Measurements from ENCODE around the gene CGB5.

Gene CGB5

GRCh38 chr19:49020931-49021895 is 22.4 kb upstream of the CGB5 start:
- Histone ChIP-seq H3K9me3 (ENCODE audit: control insufficient read depth, insufficient read depth, low read depth, low read length) (no peaks in the 10 kb centered on the region), H3K27ac (ENCODE audit: extremely low read depth, low read depth, low read length) (no peak overlapping the region), H3K36me3 (ENCODE audit: control insufficient read depth in 2 of 2, insufficient read depth in 1 of 2, low read length in 2 of 2) (peaks cover 0 to 3% of the 10 kb centered on the region in 2 experiments; a peak in 2 of 3 replicates), H3K4me1 (ENCODE audit: control insufficient read depth, insufficient read depth, low read length) (peaks cover 8% of the 10 kb centered on the region), H3K4me3 (ENCODE audit: low read depth, low read length) (no peak overlapping the region)
- ChIA-PET POLR2A (interaction anchor here (0.6 to 3.4 kb wide), 3 partner anchors 28 to 659 kb away, joined by 5 to 20 read pairs (median 6); partner anchors contain the start of genes GYS1 and RUVBL2), CTCF (interaction anchor here (0.6 to 2.6 kb wide), 7 partner anchors 21 to 178 kb away, joined by 3 to 12 read pairs (median 6); partner anchors contain the start of genes GYS1 and RUVBL2)
- TF ChIP-seq ZNF223 (tag by site-specific recombination; IDR thresholded peaks at IDR 0.05) (no peak), ZNF433 (tag by site-specific recombination; IDR thresholded peaks at IDR 0.05; ENCODE audit: low read depth) (no peak), ZNF214 (tag by site-specific recombination; IDR thresholded peaks at IDR 0.05; ENCODE audit: borderline replicate concordance) (no peak), KLF9 (tag by site-specific recombination; IDR thresholded peaks at IDR 0.05; ENCODE audit: low read depth) (peak; percentile 53), INSM2 (tag by site-specific recombination; IDR thresholded peaks at IDR 0.05) (no peak), BCL11A (tag by site-specific recombination; IDR thresholded peaks at IDR 0.05; ENCODE audit: low read depth) (peak; percentile 73; the same call in 1 of the 2 replicates), ZFP69B (tag by site-specific recombination; IDR thresholded peaks at IDR 0.05) (peak; percentile 58), SP7 (tag by site-specific recombination; IDR thresholded peaks at IDR 0.05) (peak; percentile 84), ZNF747 (tag by site-specific recombination; IDR thresholded peaks at IDR 0.05) (no peak), ZIC2 (tag by site-specific recombination; IDR thresholded peaks at IDR 0.05) (no peak), ZNF266 (tag by site-specific recombination; IDR thresholded peaks at IDR 0.05; ENCODE audit: low read depth) (no peak), ZNF776 (tag by site-specific recombination; IDR thresholded peaks at IDR 0.05; ENCODE audit: borderline replicate concordance) (no peak), ZNF211 (tag by site-specific recombination; IDR thresholded peaks at IDR 0.05; ENCODE audit: low read depth) (0 out of 2 replicates have a peak, but pooled peaks have one; percentile 55), ZNF549 (tag by site-specific recombination; IDR thresholded peaks at IDR 0.05) (no peak), ZSCAN18 (tag by site-specific recombination; IDR thresholded peaks at IDR 0.05) (0 out of 2 replicates have a peak, but pooled peaks have one; percentile 44), ZNF701 (tag by site-specific recombination; IDR thresholded peaks at IDR 0.05) (no peak), GLIS2 (tag by site-specific recombination; IDR thresholded peaks at IDR 0.05) (no peak), SCRT2 (tag by site-specific recombination; IDR thresholded peaks at IDR 0.05) (no peak), ZNF529 (tag by site-specific recombination; IDR thresholded peaks at IDR 0.05; ENCODE audit: insufficient replicate concordance) (no peak), ZNF248 (tag by site-specific recombination; IDR thresholded peaks at IDR 0.05) (no peak), ZNF585B (tag by site-specific recombination; IDR thresholded peaks at IDR 0.05) (no peak), HOXC10 (CRISPR knock-in tag; IDR thresholded peaks at IDR 0.05) (no peak), REST (tag by site-specific recombination; IDR thresholded peaks at IDR 0.05) (0 out of 2 replicates have a peak, but pooled peaks have one; percentile 17), OVOL3 (tag by site-specific recombination; IDR thresholded peaks at IDR 0.05) (no peak), ZNF768 (tag by site-specific recombination; IDR thresholded peaks at IDR 0.05) (no peak), ZNF140 (tag by site-specific recombination; IDR thresholded peaks at IDR 0.05) (no peak)
- TF ChIP-seq, protein P1, sequence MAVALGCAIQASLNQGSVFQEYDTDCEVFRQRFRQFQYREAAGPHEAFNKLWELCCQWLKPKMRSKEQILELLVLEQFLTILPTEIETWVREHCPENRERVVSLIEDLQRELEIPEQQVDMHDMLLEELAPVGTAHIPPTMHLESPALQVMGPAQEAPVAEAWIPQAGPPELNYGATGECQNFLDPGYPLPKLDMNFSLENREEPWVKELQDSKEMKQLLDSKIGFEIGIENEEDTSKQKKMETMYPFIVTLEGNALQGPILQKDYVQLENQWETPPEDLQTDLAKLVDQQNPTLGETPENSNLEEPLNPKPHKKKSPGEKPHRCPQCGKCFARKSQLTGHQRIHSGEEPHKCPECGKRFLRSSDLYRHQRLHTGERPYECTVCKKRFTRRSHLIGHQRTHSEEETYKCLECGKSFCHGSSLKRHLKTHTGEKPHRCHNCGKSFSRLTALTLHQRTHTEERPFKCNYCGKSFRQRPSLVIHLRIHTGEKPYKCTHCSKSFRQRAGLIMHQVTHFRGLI (tag by site-specific recombination; IDR thresholded peaks at IDR 0.05), result no peak
- TF ChIP-seq, protein P2, sequence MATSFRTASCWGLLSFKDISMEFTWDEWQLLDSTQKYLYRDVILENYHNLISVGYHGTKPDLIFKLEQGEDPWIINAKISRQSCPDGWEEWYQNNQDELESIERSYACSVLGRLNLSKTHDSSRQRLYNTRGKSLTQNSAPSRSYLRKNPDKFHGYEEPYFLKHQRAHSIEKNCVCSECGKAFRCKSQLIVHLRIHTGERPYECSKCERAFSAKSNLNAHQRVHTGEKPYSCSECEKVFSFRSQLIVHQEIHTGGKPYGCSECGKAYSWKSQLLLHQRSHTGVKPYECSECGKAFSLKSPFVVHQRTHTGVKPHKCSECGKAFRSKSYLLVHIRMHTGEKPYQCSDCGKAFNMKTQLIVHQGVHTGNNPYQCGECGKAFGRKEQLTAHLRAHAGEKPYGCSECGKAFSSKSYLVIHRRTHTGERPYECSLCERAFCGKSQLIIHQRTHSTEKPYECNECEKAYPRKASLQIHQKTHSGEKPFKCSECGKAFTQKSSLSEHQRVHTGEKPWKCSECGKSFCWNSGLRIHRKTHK (tag by site-specific recombination; IDR thresholded peaks at IDR 0.05), result no peak
